GM23338 (cell line): ENCODE data around the gene DENND2C. TPM values are rescaled to one million over a fixed set of nuclear protein-coding genes. Genes with fewer than 3 reads are reported as not detected.
A peak's percentile ranks its signal among the peaks of the same experiment; 100 is the strongest.

ENCODE experiments used
- ATAC-seq: fragments of 200-7000 bp; cut with Tn5 transposase; 3 replicates; pipeline ENCODE4 v1.9.1; 2020
- DNase-seq: peaks from one replicate; pipeline ENCODE4 v3.0.0-alpha.2; 2015; ENCODE audit warnings: low spot score
- H2AFZ ChIP-seq: fragments of 200-600 bp; sonication (generic); 2 replicates; pipeline ENCODE4 v1.8.0; 2016; ENCODE audit warnings: antibody characterized with exemption, mild to moderate bottlenecking, moderate library complexity
- H3F3A ChIP-seq: fragments of 200-600 bp; sonication (generic); replicated peaks from 2 replicates; pipeline ENCODE4 v1.8.0; 2017; ENCODE audit warnings: antibody characterized with exemption, mixed run types, low read depth
- H3K27ac ChIP-seq: fragments of 200-600 bp; sonication (generic); 2 replicates; pipeline ENCODE4 v1.6.1; 2016; ENCODE audit warnings: low read depth
- H3K27me3 ChIP-seq: fragments of 200-600 bp; sonication (generic); 2 replicates; pipeline ENCODE4 v1.8.0; 2016; ENCODE audit warnings: mild to moderate bottlenecking, mixed run types, moderate library complexity; ENCODE audit not compliant: insufficient read depth
- H3K36me3 ChIP-seq: fragments of 200-600 bp; sonication (generic); 2 replicates; pipeline ENCODE4 v1.8.0; 2016; ENCODE audit warnings: mild to moderate bottlenecking; ENCODE audit not compliant: insufficient read depth
- H3K4me1 ChIP-seq: fragments of 200-600 bp; sonication (generic); 2 replicates; pipeline ENCODE4 v1.8.0; 2016; ENCODE audit warnings: mild to moderate bottlenecking, moderate library complexity; ENCODE audit not compliant: insufficient read depth
- H3K4me2 ChIP-seq: fragments of 200-600 bp; sonication (generic); 2 replicates; pipeline ENCODE4 v1.7.1; 2017; ENCODE audit warnings: mixed run types
- H3K4me3 ChIP-seq: fragments of 200-600 bp; sonication (generic); 2 replicates; pipeline ENCODE4 v1.6.1; 2016; ENCODE audit warnings: mixed run types
- H3K79me2 ChIP-seq: fragments of 200-600 bp; sonication (generic); replicated peaks from 2 replicates; pipeline ENCODE4 v1.8.0; 2017; ENCODE audit warnings: mild to moderate bottlenecking; ENCODE audit not compliant: insufficient read depth
- H3K9me2 ChIP-seq: fragments of 200-600 bp; sonication (generic); 2 replicates; pipeline ENCODE4 v1.8.0; 2017; ENCODE audit not compliant: insufficient read depth
- H4K20me1 ChIP-seq: fragments of 200-600 bp; sonication (generic); replicated peaks from 2 replicates; pipeline ENCODE4 v1.8.0; 2017; ENCODE audit warnings: mild to moderate bottlenecking; ENCODE audit not compliant: insufficient read depth
- H3K27ac Mint-ChIP-seq: 2 replicates; pipeline ENCODE4 v1.8.0; 2020; ENCODE audit warnings: inconsistent platforms, mild to moderate bottlenecking, moderate library complexity, mixed read lengths
- H3K27me3 Mint-ChIP-seq: 3 replicates; pipeline ENCODE4 v1.8.0; 2022; ENCODE audit warnings: low read depth, mild to moderate bottlenecking, moderate library complexity, mixed read lengths, inconsistent platforms; ENCODE audit not compliant: insufficient read depth, poor library complexity
- H3K36me3 Mint-ChIP-seq: 3 replicates; pipeline ENCODE4 v1.8.0; 2021; ENCODE audit warnings: low read depth, mild to moderate bottlenecking, inconsistent platforms, moderate library complexity, mixed read lengths
- H3K4me1 Mint-ChIP-seq: 3 replicates; pipeline ENCODE4 v1.8.0; 2020; ENCODE audit warnings: mild to moderate bottlenecking, inconsistent platforms, mixed read lengths
- H3K4me3 Mint-ChIP-seq: 3 replicates; pipeline ENCODE4 v1.8.0; 2021; ENCODE audit warnings: moderate library complexity, mild to moderate bottlenecking, inconsistent platforms, mixed read lengths
- H3K9me3 Mint-ChIP-seq: 3 replicates; pipeline ENCODE4 v1.8.0; 2020; ENCODE audit warnings: moderate library complexity, mild to moderate bottlenecking, inconsistent platforms, mixed read lengths
- CREB1 ChIP-seq: fragments of 250-450 bp; sonication (Bioruptor Pico); IDR thresholded peaks from 2 replicates; pipeline ENCODE4 v1.5.0; 2020; ENCODE audit warnings: low read depth, mild to moderate bottlenecking, moderate library complexity
- ETS1 ChIP-seq: IDR thresholded peaks from 2 replicates; pipeline ENCODE4 v1.6.1; 2016; ENCODE audit warnings: antibody characterized with exemption
- EZH2 ChIP-seq: fragments of 200-600 bp; sonication (generic); IDR thresholded peaks from one replicate; pipeline ENCODE4 v1.8.0; 2017; ENCODE audit warnings: antibody characterized with exemption, mild to moderate bottlenecking, low read depth; ENCODE audit not compliant: unreplicated experiment
- EZH2phosphoT487 ChIP-seq: fragments of 200-600 bp; sonication (generic); IDR thresholded peaks from one replicate; pipeline ENCODE4 v1.8.1; 2018; ENCODE audit warnings: antibody characterized with exemption; ENCODE audit not compliant: unreplicated experiment
- JUNB ChIP-seq: IDR thresholded peaks from one replicate; pipeline ENCODE4 v1.6.1; 2016; ENCODE audit warnings: antibody characterized with exemption; ENCODE audit not compliant: unreplicated experiment
- NANOG ChIP-seq: IDR thresholded peaks from 2 replicates; pipeline ENCODE4 v1.6.1; 2016; ENCODE audit warnings: antibody characterized with exemption, borderline replicate concordance
- POLR2AphosphoS5 ChIP-seq: IDR thresholded peaks from 2 replicates; pipeline ENCODE4 v1.6.1; 2016; ENCODE audit warnings: antibody characterized with exemption, low read depth
- STAT1 ChIP-seq: IDR thresholded peaks from one replicate; pipeline ENCODE4 v1.6.1; 2016; ENCODE audit warnings: antibody characterized with exemption; ENCODE audit not compliant: unreplicated experiment
- ZNF114 ChIP-seq: fragments of 250-450 bp; sonication (Bioruptor Pico); IDR thresholded peaks from 2 replicates; pipeline ENCODE4 v1.5.0; 2020; ENCODE audit warnings: mild to moderate bottlenecking, moderate library complexity
- ZNF331 ChIP-seq: fragments of 250-450 bp; sonication (Bioruptor Pico); IDR thresholded peaks from 2 replicates; pipeline ENCODE4 v1.5.0; 2020; ENCODE audit warnings: low read depth, mild to moderate bottlenecking, moderate library complexity
- ZNF462 ChIP-seq: fragments of 250-450 bp; sonication (Bioruptor Pico); IDR thresholded peaks from 2 replicates; pipeline ENCODE4 v1.5.0; 2020; ENCODE audit warnings: mild to moderate bottlenecking, moderate library complexity
- polyA plus RNA-seq: library from polyadenylated mRNA; unstranded; fragments of >200 nt; fragmentation: Nextera tagmentation; extraction: Ambion mirVana; gene quantifications from 2 replicates; pipeline ENCODE4 v1.2.1, GENCODE V29; 2016
- total RNA-seq: library from RNA; depleted of rRNA; stranded (reverse); fragments of >200 nt; shearing (Covaris generic); gene quantifications from 2 replicates; pipeline ENCODE4 v1.2.3, GENCODE V29; 2014
- TF ChIP-seq, protein P1 (sequence below): IDR thresholded peaks from one replicate; pipeline ENCODE4 v1.6.1; 2018; ENCODE audit warnings: antibody characterized with exemption; ENCODE audit not compliant: unreplicated experiment
- TF ChIP-seq, protein P2 (sequence below), 2 experiments: fragments of 200-600 bp in 1 of 2; sonication (generic) in 1 of 2; conservative IDR thresholded peaks; 2 replicates each; pipeline versions ENCODE4 v1.5.1 to v1.6.1; 2016 to 2017; ENCODE audit warnings: antibody characterized with exemption in 2 of 2, low read depth in 2 of 2, mild to moderate bottlenecking in 2 of 2, moderate library complexity in 1 of 2

Gene DENND2C
- total and polyA plus RNA-seq, 2 experiments from 2014 or later = 4.1 to 7.0 TPM

GRCh38 chr1:114715952-114716303 is 46.1 kb upstream of the DENND2C start:
- Histone ChIP-seq H3K4me2 (peak overlapping the region; percentile 87), H3K36me3 (peaks cover 65% of the 10 kb centered on the region), H3K79me2 (peaks cover 35% of the 10 kb centered on the region), H3K4me1 (peaks cover 11% of the 10 kb centered on the region), H3K4me3 (peak overlapping the region; percentile 91), H3K27ac (peak overlapping the region; percentile 94), H3K9me2 (no peaks in the 10 kb centered on the region), H2AFZ (peak overlapping the region; percentile 28; the same call in 1 of the 2 replicates), H3K27me3 (no peaks in the 10 kb centered on the region), H4K20me1 (no peaks in the 10 kb centered on the region; the same call in 1 of the 2 replicates), H3F3A (peaks cover 11% of the 10 kb centered on the region; the same call in 1 of the 2 replicates)
- Mint-ChIP-seq H3K4me1 (peaks cover 5% of the 10 kb centered on the region), H3K9me3 (no peaks in the 10 kb centered on the region), H3K4me3 (peak overlapping the region; percentile 100), H3K27ac (peak overlapping the region; percentile 100), H3K27me3 (peaks cover 12% of the 10 kb centered on the region), H3K36me3 (peaks cover 75% of the 10 kb centered on the region)
- DNase-seq = no peak
- ATAC-seq = peak; percentile 10; the same call in 2 of the 3 replicates
- no peak for TF ChIP-seq STAT1
- TF ChIP-seq CREB1 = no peak
- TF ChIP-seq ZNF114 (CRISPR knock-in tag) = no peak
- TF ChIP-seq, protein P1, sequence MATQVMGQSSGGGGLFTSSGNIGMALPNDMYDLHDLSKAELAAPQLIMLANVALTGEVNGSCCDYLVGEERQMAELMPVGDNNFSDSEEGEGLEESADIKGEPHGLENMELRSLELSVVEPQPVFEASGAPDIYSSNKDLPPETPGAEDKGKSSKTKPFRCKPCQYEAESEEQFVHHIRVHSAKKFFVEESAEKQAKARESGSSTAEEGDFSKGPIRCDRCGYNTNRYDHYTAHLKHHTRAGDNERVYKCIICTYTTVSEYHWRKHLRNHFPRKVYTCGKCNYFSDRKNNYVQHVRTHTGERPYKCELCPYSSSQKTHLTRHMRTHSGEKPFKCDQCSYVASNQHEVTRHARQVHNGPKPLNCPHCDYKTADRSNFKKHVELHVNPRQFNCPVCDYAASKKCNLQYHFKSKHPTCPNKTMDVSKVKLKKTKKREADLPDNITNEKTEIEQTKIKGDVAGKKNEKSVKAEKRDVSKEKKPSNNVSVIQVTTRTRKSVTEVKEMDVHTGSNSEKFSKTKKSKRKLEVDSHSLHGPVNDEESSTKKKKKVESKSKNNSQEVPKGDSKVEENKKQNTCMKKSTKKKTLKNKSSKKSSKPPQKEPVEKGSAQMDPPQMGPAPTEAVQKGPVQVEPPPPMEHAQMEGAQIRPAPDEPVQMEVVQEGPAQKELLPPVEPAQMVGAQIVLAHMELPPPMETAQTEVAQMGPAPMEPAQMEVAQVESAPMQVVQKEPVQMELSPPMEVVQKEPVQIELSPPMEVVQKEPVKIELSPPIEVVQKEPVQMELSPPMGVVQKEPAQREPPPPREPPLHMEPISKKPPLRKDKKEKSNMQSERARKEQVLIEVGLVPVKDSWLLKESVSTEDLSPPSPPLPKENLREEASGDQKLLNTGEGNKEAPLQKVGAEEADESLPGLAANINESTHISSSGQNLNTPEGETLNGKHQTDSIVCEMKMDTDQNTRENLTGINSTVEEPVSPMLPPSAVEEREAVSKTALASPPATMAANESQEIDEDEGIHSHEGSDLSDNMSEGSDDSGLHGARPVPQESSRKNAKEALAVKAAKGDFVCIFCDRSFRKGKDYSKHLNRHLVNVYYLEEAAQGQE = no peak
- TF ChIP-seq EZH2 = no peak
- TF ChIP-seq NANOG = no peak
- TF ChIP-seq ZNF462 (CRISPR knock-in tag) = no peak
- TF ChIP-seq POLR2AphosphoS5 = no peak
- TF ChIP-seq, protein P2, sequence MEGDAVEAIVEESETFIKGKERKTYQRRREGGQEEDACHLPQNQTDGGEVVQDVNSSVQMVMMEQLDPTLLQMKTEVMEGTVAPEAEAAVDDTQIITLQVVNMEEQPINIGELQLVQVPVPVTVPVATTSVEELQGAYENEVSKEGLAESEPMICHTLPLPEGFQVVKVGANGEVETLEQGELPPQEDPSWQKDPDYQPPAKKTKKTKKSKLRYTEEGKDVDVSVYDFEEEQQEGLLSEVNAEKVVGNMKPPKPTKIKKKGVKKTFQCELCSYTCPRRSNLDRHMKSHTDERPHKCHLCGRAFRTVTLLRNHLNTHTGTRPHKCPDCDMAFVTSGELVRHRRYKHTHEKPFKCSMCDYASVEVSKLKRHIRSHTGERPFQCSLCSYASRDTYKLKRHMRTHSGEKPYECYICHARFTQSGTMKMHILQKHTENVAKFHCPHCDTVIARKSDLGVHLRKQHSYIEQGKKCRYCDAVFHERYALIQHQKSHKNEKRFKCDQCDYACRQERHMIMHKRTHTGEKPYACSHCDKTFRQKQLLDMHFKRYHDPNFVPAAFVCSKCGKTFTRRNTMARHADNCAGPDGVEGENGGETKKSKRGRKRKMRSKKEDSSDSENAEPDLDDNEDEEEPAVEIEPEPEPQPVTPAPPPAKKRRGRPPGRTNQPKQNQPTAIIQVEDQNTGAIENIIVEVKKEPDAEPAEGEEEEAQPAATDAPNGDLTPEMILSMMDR (conservative IDR thresholded peaks at IDR 0.05; ENCODE audit: low read depth in 2 of 2) = no peak
- no peak for TF ChIP-seq EZH2phosphoT487
- no peak for TF ChIP-seq ZNF331 (CRISPR knock-in tag)
- no peak for TF ChIP-seq JUNB
- no peak for TF ChIP-seq ETS1
